ENCODE results near the gene ECHS1.
"Not testable (repeated sequence)": the region's sequence is repeated elsewhere in the genome, so short reads cannot be mapped to it uniquely, and the experiment has no call there.

The ECHS1 gene

GRCh38 chr10:133324198-133324792 is 48.9 kb downstream of the ECHS1 start:
- DNase-seq (ENCODE audit: low spot score), result peak; percentile 64

- DNase-seq (ENCODE audit: low spot score), result not testable (repeated sequence)
Observed at GRCh38 chr10:133322064-133322709, 51.0 kb downstream of the ECHS1 start.

GRCh38 chr10:133320852-133321422 is 52.2 kb downstream of the ECHS1 start:
- DNase-seq (ENCODE audit: low spot score), result not testable (repeated sequence)

DNA sequence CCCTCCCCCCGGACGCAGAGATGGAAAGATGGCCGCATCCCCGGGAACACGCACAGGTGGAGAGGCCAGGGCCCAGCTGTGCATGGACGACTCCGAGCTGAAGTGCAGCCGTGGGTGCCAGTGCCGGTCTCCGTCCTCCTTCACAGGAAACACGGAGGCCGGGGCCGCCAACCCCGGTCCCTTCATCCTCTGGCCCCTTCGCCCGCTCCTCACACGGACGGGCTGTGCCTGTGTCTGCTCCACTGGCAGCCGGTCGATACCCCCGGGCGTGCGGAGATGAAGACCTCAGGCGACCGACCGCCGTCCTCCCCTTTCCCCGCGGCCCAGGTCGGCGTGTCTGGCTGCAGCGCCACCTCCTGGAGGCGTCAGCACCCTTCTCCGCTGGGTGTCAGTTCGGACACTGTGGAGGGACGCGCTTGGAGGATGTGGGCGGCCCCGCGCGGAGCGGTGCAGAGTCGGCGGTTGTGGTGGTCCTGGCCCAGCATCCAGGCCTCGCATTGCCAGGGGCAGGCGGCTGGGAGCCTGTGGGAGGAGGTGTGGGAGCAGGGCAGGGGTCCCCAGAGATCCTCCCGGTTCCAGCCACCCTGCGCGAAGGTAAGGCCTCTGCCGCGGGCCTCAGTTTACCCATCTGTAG is 54.5 kb downstream of the ECHS1 start:
- DNase-seq (ENCODE audit: low spot score), result peak; percentile 69

- no peak for DNase-seq (ENCODE audit: low spot score)
Observed at GRCh38 chr10:133316732-133317131, 56.4 kb downstream of the ECHS1 start.

DNA sequence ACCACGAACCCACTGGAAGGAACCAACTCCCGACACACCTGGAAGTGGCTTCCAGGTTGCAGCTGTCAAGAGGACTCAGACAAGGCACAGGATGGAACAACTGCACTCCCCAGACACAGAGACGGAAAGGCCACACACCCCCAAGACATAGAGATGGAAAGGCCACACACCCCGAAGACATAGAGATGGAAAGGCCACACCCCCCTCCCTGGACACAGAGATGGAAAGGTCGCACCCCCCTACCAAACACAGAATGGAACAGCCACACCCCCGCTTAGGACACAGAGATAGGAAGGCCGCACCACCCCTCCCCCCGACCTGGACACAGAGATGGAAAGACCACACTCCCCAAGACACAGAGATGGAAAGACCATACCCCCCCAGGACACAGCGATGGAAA is 56.9 kb downstream of the ECHS1 start:
- no peak for DNase-seq (ENCODE audit: low spot score)

GRCh38 chr10:133315847-133316246 is 57.3 kb downstream of the ECHS1 start:
- DNase-seq (ENCODE audit: low spot score), result no peak

DNA sequence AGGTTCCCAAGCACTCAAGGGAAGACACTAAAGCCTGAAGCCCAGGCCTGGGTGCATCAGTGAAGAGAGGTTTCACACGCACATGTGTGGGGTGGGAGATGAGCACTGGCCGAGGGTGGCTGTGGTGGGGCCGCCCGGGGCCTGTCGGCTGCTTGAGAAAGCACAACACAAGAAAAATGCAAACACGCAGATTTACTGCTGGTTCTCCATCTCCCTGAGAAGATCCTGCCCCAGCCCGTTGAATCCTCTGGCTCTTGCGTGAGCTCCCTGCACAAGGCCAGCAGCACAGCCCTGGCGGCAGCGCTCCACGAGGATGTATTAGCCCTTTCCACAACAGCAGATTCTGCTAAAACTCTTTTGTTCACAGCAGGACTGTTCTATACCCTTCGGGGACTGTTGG is 58.2 kb downstream of the ECHS1 start:
- no peak for DNase-seq (ENCODE audit: low spot score)

- no peak for DNase-seq (ENCODE audit: low spot score)
Observed at GRCh38 chr10:133313192-133313591, 60.0 kb downstream of the ECHS1 start.

DNA sequence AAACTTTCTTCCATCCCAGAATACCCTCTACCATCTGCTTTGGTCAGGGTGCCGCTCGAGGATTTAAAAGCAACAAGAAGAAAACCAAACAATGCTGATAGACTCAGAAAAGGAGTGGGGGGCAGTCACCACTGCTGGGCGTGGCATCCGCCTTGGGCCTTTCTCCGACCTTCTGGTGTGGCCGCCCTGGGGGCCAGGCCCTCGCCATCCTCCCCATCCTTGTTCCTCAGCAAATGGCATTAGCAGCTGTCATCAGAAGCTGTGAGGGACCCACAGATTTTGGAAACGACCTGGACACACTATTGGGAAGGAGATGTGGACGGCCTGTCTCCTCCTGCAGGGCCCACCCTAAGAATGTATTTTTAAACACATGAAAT is 60.4 kb downstream of the ECHS1 start:
- DNase-seq (ENCODE audit: low spot score), result no peak
